BE2C (cell line): Measurements from ENCODE around the gene MCTS1.
A peak's percentile ranks its signal among the peaks of the same experiment; 100 is the strongest.

Source experiments
- DNase-seq: peaks from one replicate; pipeline ENCODE4 v3.0.0-alpha.2; 2020
- H3K27me3 ChIP-seq: fragments of 250-450 bp; sonication (Bioruptor Pico); 2 replicates; pipeline ENCODE4 v1.5.1; 2020; ENCODE audit warnings: mild to moderate bottlenecking
- H3K36me3 ChIP-seq: fragments of 250-450 bp; sonication (Bioruptor Pico); 2 replicates; pipeline ENCODE4 v1.5.1; 2020; ENCODE audit warnings: mild to moderate bottlenecking
- H3K4me1 ChIP-seq: fragments of 250-450 bp; sonication (Bioruptor Pico); 2 replicates; pipeline ENCODE4 v1.5.1; 2020
- H3K4me3 ChIP-seq: 2 replicates; pipeline ENCODE4 v1.5.1; 2011; ENCODE audit warnings: low read depth, low read length
- H3K9me3 ChIP-seq: fragments of 250-450 bp; sonication (Bioruptor Pico); 2 replicates; pipeline ENCODE4 v1.5.1; 2020
- TF ChIP-seq, protein P1 (sequence below): IDR thresholded peaks from 2 replicates; pipeline ENCODE4 v1.5.1; 2012; ENCODE audit warnings: mild to moderate bottlenecking, low read depth, low read length

MCTS1 gene

DNA sequence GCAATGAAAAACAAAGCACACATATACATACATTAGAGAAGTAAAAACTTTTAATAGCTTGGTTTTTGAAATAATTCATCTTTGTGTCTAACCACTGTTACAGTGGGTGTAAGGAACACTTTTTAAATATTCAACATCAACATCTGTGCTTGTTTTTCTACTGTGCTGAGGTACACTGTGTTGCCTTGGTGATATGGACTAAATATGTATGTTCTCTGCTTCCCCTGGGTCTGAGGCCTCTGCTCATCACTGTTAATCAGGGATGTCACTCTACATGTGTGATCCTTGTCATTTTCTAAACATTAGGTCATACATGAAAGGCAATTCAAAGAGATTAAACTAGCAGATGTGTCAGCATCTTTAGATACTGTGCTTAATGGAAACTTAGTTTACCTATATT, 10.9 kb downstream of the MCTS1 start:
- no peaks in the 10 kb centered on the region for H3K4me1 ChIP-seq
- no peak for DNase-seq
- H3K4me3 ChIP-seq: no peak overlapping the region
- no peaks in the 10 kb centered on the region for H3K36me3 ChIP-seq
- no peaks in the 10 kb centered on the region for H3K27me3 ChIP-seq
- TF ChIP-seq, protein P1, sequence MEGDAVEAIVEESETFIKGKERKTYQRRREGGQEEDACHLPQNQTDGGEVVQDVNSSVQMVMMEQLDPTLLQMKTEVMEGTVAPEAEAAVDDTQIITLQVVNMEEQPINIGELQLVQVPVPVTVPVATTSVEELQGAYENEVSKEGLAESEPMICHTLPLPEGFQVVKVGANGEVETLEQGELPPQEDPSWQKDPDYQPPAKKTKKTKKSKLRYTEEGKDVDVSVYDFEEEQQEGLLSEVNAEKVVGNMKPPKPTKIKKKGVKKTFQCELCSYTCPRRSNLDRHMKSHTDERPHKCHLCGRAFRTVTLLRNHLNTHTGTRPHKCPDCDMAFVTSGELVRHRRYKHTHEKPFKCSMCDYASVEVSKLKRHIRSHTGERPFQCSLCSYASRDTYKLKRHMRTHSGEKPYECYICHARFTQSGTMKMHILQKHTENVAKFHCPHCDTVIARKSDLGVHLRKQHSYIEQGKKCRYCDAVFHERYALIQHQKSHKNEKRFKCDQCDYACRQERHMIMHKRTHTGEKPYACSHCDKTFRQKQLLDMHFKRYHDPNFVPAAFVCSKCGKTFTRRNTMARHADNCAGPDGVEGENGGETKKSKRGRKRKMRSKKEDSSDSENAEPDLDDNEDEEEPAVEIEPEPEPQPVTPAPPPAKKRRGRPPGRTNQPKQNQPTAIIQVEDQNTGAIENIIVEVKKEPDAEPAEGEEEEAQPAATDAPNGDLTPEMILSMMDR: no peak
- no peaks in the 10 kb centered on the region for H3K9me3 ChIP-seq

DNA sequence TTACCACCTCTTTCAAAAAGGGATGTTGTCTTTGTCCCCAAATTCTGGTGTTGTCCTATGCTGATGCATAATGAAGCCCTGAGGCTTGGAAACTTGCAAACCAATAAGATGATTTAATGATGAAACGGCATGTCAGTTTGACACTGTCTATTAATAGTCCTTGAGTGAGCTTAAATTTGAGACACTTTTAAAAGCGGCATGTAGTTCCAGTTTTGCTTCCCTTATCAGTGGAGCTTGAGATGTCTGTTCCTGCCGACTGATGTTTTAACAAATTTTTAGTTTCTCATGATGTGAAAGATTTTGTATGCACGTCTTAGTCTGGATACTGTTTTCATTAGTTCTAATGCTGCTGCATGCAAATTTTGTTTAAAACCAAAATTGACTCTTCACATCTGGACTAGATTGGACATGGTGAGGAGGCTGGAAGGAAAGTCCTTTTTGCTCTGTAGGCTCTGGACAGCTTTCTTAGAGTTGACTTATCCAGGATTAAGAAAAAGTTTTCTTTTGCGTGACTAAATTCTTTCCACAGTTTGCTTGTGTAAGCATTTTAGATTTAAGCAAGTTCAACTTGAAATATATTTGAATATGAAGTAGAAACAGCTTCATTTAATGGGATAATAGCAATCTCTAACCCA, 14.2 kb downstream of the MCTS1 start:
- no peak for DNase-seq

DNA sequence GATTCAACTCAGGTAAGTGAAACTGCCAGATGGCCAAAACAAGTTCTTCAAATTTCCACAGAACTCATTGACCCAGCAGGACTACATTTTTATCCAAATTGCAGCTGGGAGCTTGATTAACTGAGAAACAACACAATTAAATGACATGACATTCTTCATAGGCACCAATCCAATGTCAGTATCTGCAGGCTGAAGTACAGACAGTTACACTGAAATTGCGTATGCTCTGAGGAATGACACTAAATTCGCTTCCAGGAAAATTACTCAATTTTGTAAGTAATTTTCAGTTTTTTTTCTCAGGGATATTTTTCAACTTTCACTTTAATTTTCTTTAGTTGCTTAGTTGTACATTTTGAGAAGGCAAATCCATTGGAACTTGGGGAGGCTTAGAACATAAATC, 21.5 kb downstream of the MCTS1 start:
- Histone ChIP-seq H3K9me3 (no peaks in the 10 kb centered on the region), H3K4me3 (no peak overlapping the region), H3K27me3 (no peaks in the 10 kb centered on the region), H3K4me1 (no peaks in the 10 kb centered on the region), H3K36me3 (no peaks in the 10 kb centered on the region)
- DNase-seq: no peak
- TF ChIP-seq, protein P1: no peak

More for the DNA sequence above, 14.2 kb downstream of the MCTS1 start:
- H3K36me3 ChIP-seq: no peaks in the 10 kb centered on the region
- TF ChIP-seq, protein P1: no peak
- no peaks in the 10 kb centered on the region for H3K9me3 ChIP-seq
- no peaks in the 10 kb centered on the region for H3K4me1 ChIP-seq
- no peak overlapping the region for H3K4me3 ChIP-seq
- no peaks in the 10 kb centered on the region for H3K27me3 ChIP-seq

DNA sequence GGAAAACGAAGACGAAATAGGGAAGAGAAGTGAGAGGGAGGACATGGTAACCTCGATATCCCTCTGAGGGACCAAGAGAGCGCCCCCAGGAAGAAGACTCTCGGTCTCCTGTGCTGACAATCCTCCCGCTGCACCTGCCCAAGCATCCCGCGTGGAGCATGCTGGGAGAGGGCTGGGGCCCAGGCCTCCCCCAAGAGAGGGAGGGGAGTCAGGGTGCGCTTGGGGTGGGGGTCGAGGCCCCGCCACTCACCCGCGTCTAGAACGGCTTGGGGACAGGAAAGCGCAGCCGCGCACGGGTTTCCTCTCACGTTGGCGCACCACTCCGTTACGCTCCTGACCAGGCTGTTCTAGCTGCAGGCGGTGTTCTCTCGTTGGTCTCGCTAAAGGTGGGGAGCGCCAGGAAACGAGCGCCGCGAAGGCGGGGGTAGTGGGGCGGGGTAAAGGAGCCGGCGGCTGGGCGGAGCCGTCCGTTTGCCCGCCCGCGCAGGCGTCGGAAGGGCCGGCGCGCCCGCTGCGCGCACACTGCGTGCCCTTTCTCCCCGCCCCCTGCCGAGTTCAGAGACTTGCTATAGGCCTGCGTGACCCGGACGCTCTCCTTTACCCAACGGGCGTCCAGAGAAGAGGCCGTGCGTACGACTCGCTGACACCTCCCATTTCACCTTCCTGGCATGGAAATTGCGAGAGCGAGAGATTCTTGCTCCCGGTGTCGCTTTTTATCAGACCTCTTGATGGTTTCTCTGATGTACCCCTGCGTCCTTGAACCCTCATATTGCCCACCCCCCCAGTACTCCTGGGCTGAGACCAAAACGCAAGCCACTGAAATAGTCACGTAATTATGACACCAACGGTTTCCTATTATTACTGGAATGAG, 26.0 kb downstream of the MCTS1 start, which contains the start of gene C1GALT1C1:
Gene C1GALT1C1 (minus strand): TSS at position 388 of the 871 bp plus-strand sequence. CDS start 2,888 bp downstream, outside the sequence.
- Histone ChIP-seq H3K4me1 (no peaks in the 10 kb centered on the region), H3K9me3 (no peaks in the 10 kb centered on the region), H3K27me3 (no peaks in the 10 kb centered on the region), H3K4me3 (peak within 1 kb of the TSS; percentile 77), H3K36me3 (no peaks in the 10 kb centered on the region)
- TF ChIP-seq, protein P1: 0 out of 2 replicates have a peak, but pooled peaks have one; percentile 7
- peak; percentile 93 for DNase-seq

DNA sequence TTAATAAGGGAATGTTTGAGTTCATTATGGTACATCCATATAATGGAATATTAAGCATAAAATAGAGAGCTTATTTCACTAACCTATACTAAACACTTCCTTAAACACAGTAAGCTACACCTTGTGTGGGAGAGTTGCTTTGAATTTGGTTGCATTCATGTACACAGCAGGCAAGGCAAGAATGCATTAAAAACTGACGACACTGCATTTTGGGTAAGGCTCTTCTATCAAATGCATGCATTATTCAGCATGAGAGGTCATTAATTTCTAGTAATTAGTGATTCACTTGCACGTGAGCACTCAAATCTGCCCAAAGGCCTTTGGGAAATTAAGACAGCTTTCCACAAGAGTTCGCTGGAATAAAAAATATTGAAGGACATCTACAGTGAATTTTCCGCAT, 34.7 kb downstream of the MCTS1 start:
- TF ChIP-seq, protein P1: no peak
- Histone ChIP-seq H3K27me3 (no peaks in the 10 kb centered on the region), H3K4me1 (no peaks in the 10 kb centered on the region), H3K36me3 (no peaks in the 10 kb centered on the region), H3K9me3 (no peaks in the 10 kb centered on the region), H3K4me3 (no peak overlapping the region)
- DNase-seq: no peak

DNA sequence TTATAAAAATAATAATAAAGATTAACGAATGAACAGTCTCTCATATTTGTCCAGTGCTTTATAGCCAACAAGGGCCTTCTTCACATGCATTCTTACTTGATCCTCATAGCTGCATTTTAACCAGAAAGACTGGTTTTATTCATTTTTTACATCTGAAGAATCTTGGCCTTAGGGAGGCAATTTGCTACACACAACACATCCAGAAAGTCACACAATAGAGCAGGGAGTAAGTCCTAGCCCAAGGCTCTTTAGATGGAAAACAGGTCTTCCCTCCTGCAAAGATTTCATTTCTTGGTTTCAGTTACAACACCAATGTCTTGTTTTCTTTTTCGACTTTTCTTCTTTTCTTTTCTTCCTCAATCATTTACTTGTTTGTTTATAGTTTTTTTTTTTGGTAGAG, 39.0 kb downstream of the MCTS1 start:
- no peak overlapping the region for H3K4me3 ChIP-seq
- H3K27me3 ChIP-seq: no peaks in the 10 kb centered on the region
- no peaks in the 10 kb centered on the region for H3K36me3 ChIP-seq
- no peaks in the 10 kb centered on the region for H3K9me3 ChIP-seq
- TF ChIP-seq, protein P1: no peak
- H3K4me1 ChIP-seq: no peaks in the 10 kb centered on the region
- no peak for DNase-seq
